Mammary epithelial cell (primary cell): ENCODE measurements around the gene SIRT6.

Experiments
- EZH2 ChIP-seq: IDR thresholded peaks from 2 replicates; pipeline ENCODE4 v1.6.1; 2012; ENCODE audit warnings: low read length, inconsistent platforms, borderline replicate concordance
- TF ChIP-seq, protein P1 (sequence below), 2 donors: IDR thresholded peaks in 1 of 2; conservative IDR thresholded peaks in 1 of 2; 2 replicates each; pipeline ENCODE4 v1.5.1; 2011 to 2012; ENCODE audit warnings: inconsistent platforms in 2 of 2, low read length in 2 of 2, mild to moderate bottlenecking in 2 of 2, control low read depth in 1 of 2, low read depth in 1 of 2; ENCODE audit not compliant: insufficient read depth in 1 of 2; ENCODE audit errors: extremely low read depth in 1 of 2

DNA sequence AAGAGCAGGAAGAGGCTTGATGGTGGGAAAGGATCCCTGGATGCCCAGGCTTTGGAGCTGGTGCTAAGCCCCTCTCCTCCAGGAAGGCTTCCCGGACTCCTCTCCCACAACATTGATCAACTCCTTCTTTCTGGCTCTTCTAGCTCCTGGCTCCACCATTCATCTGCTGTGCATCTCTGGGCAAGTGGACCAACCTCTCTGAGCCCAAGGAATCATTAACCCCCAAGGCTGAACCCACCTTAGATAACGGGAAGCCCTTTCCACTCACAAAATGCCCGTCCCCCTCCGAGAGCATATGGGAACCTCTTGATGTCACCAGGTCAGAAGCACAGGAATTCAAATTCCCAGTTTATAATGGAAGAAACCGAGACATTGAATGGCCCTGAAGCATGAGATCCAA is 5.2 kb downstream of the SIRT6 start:
- TF ChIP-seq, protein P1, sequence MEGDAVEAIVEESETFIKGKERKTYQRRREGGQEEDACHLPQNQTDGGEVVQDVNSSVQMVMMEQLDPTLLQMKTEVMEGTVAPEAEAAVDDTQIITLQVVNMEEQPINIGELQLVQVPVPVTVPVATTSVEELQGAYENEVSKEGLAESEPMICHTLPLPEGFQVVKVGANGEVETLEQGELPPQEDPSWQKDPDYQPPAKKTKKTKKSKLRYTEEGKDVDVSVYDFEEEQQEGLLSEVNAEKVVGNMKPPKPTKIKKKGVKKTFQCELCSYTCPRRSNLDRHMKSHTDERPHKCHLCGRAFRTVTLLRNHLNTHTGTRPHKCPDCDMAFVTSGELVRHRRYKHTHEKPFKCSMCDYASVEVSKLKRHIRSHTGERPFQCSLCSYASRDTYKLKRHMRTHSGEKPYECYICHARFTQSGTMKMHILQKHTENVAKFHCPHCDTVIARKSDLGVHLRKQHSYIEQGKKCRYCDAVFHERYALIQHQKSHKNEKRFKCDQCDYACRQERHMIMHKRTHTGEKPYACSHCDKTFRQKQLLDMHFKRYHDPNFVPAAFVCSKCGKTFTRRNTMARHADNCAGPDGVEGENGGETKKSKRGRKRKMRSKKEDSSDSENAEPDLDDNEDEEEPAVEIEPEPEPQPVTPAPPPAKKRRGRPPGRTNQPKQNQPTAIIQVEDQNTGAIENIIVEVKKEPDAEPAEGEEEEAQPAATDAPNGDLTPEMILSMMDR (conservative IDR thresholded peaks at IDR 0.05 in 1 of 2, IDR thresholded peaks at IDR 0.05 in 1 of 2; ENCODE audit: extremely low read depth in 1 of 2, insufficient read depth in 1 of 2, low read depth in 1 of 2, low read length in 2 of 2) = no peak
- TF ChIP-seq EZH2 = no peak
